CD8-positive, alpha-beta memory T cell (primary cell): Measurements from ENCODE around the gene FBLN1. TPM values are rescaled to one million over a fixed set of nuclear protein-coding genes. Genes with fewer than 3 reads are reported as not detected.

Experiments used
- CTCF ChIA-PET: fragments of 350-600 bp; sonication (Branson Sonifier 250); formaldehyde crosslinking; loops from one replicate; lab custom pipeline; 2021; ENCODE audit warnings: antibody characterized with exemption; lab: Charles Lee
- POLR2A ChIA-PET: fragments of 350-600 bp; sonication (Branson Sonifier 250); formaldehyde crosslinking; loops from one replicate; lab custom pipeline; 2021; ENCODE audit warnings: antibody characterized with exemption; lab: Charles Lee
- DNase-seq, 5 donors: peaks; one replicate each; pipeline versions ENCODE4 v3.0.0 to v3.0.0-alpha.2; 2020 to 2022; ENCODE audit warnings: mixed read lengths in 1 of 5
- H3K27ac ChIP-seq: one replicate; pipeline ENCODE4 v1.7.0; 2013; ENCODE audit warnings: low read depth, mild to moderate bottlenecking, low read length, moderate library complexity
- H3K27me3 ChIP-seq: 2 replicates; pipeline ENCODE4 v1.7.0; 2013; ENCODE audit warnings: low read length, mild to moderate bottlenecking; ENCODE audit not compliant: insufficient read depth, poor library complexity, severe bottlenecking
- H3K36me3 ChIP-seq: 2 replicates; pipeline ENCODE4 v1.7.0; 2013; ENCODE audit warnings: mild to moderate bottlenecking, low read length, moderate library complexity; ENCODE audit not compliant: insufficient read depth
- H3K4me1 ChIP-seq: 2 replicates; pipeline ENCODE4 v1.7.0; 2013; ENCODE audit warnings: mild to moderate bottlenecking, low read length, moderate library complexity; ENCODE audit not compliant: insufficient read depth
- H3K4me3 ChIP-seq: 2 replicates; pipeline ENCODE4 v1.7.0; 2013; ENCODE audit warnings: mild to moderate bottlenecking, low read length
- H3K9me3 ChIP-seq: 2 replicates; pipeline ENCODE4 v1.7.0; 2013; ENCODE audit warnings: mild to moderate bottlenecking, low read length
- H3K27ac Mint-ChIP-seq, 8 donors: one replicate each; pipeline ENCODE4 v1.8.0; 2020 to 2021; ENCODE audit warnings: mixed read lengths in 8 of 8, mild to moderate bottlenecking in 6 of 8, inconsistent platforms in 3 of 8, moderate library complexity in 3 of 8
- H3K27me3 Mint-ChIP-seq, 2 donors: one replicate each; pipeline ENCODE4 v1.8.0; 2020 to 2021; ENCODE audit warnings: mixed read lengths in 2 of 2, mild to moderate bottlenecking in 1 of 2, moderate library complexity in 1 of 2
- H3K36me3 Mint-ChIP-seq, 3 donors: one replicate each; pipeline ENCODE4 v1.8.0; 2020 to 2021; ENCODE audit warnings: mixed read lengths in 3 of 3, inconsistent platforms in 1 of 3, mild to moderate bottlenecking in 1 of 3
- H3K4me1 Mint-ChIP-seq, 3 donors: one replicate each; pipeline ENCODE4 v1.8.0; 2020 to 2021; ENCODE audit warnings: mixed read lengths in 3 of 3, inconsistent platforms in 1 of 3, mild to moderate bottlenecking in 1 of 3
- H3K4me3 Mint-ChIP-seq, 7 donors: one replicate each; pipeline ENCODE4 v1.8.0; 2020 to 2021; ENCODE audit warnings: mixed read lengths in 7 of 7, mild to moderate bottlenecking in 6 of 7, moderate library complexity in 4 of 7, inconsistent platforms in 2 of 7
- H3K9me3 Mint-ChIP-seq, 5 donors: one replicate each; pipeline ENCODE4 v1.8.0; 2020 to 2022; ENCODE audit warnings: mixed read lengths in 5 of 5, mild to moderate bottlenecking in 3 of 5, moderate library complexity in 2 of 5, inconsistent platforms in 1 of 5
- polyA plus RNA-seq: library from polyadenylated mRNA; unstranded; fragments of 300-500 nt; fragmentation: Illumina TruSeq; gene quantifications from one replicate; pipeline ENCODE4 v1.2.3, GENCODE V29; 2021
- total RNA-seq, 2 experiments: library from RNA; stranded (reverse); gene quantifications; one replicate each; pipeline ENCODE4 v1.2.3, GENCODE V29; 2021

Gene FBLN1
- total and polyA plus RNA-seq, 3 experiments from 2014 or later, result not detected

- no peaks in the 10 kb centered on the region for H3K9me3 Mint-ChIP-seq
- CTCF ChIA-PET, result no interaction called here
- no peaks in the 10 kb centered on the region for H3K9me3 ChIP-seq
- POLR2A ChIA-PET, result no interaction called here
- no peak overlapping the region for H3K4me3 ChIP-seq
- no peaks in the 10 kb centered on the region for H3K36me3 Mint-ChIP-seq
- no peaks in the 10 kb centered on the region for H3K4me1 Mint-ChIP-seq
- no peaks in the 10 kb centered on the region for H3K27me3 ChIP-seq
- no peaks in the 10 kb centered on the region for H3K36me3 ChIP-seq
- no peak for DNase-seq
- H3K27me3 Mint-ChIP-seq, result peaks cover 9 to 19% of the 10 kb centered on the region in 2 donors
- H3K27ac Mint-ChIP-seq, result no peak overlapping the region
- H3K4me3 Mint-ChIP-seq, result no peak overlapping the region
- no peaks in the 10 kb centered on the region for H3K4me1 ChIP-seq
- H3K27ac ChIP-seq, result no peak overlapping the region
Observed at GRCh38 chr22:45544588-45545170, 42.0 kb downstream of the FBLN1 start.

GRCh38 chr22:45546333-45547015 is 43.8 kb downstream of the FBLN1 start:
- DNase-seq, result no peak
- POLR2A ChIA-PET, result no interaction called here
- Mint-ChIP-seq H3K27ac (no peak overlapping the region), H3K4me1 (peaks cover 0 to 1% (median 0%) of the 10 kb centered on the region in 3 donors), H3K9me3 (no peaks in the 10 kb centered on the region), H3K27me3 (peaks cover 4 to 6% of the 10 kb centered on the region in 2 donors), H3K36me3 (no peaks in the 10 kb centered on the region), H3K4me3 (no peak overlapping the region)
- no peak overlapping the region for H3K4me3 ChIP-seq
- CTCF ChIA-PET, result no interaction called here
- no peaks in the 10 kb centered on the region for H3K36me3 ChIP-seq
- H3K27ac ChIP-seq, result no peak overlapping the region
- H3K27me3 ChIP-seq, result no peaks in the 10 kb centered on the region
- no peaks in the 10 kb centered on the region for H3K4me1 ChIP-seq
- H3K9me3 ChIP-seq, result no peaks in the 10 kb centered on the region

- no peak for DNase-seq
- ChIA-PET POLR2A (no interaction called here), CTCF (no interaction called here)
- H3K27ac ChIP-seq, result no peak overlapping the region
- no peaks in the 10 kb centered on the region for H3K27me3 ChIP-seq
- Mint-ChIP-seq H3K4me3 (no peak overlapping the region), H3K36me3 (no peaks in the 10 kb centered on the region), H3K9me3 (no peaks in the 10 kb centered on the region), H3K27ac (no peak overlapping the region), H3K4me1 (peaks cover 0 to 3% (median 0%) of the 10 kb centered on the region in 3 donors), H3K27me3 (peaks cover 3 to 4% of the 10 kb centered on the region in 2 donors)
- H3K9me3 ChIP-seq, result no peaks in the 10 kb centered on the region
- no peaks in the 10 kb centered on the region for H3K4me1 ChIP-seq
- no peaks in the 10 kb centered on the region for H3K36me3 ChIP-seq
- H3K4me3 ChIP-seq, result no peak overlapping the region
Observed at GRCh38 chr22:45547016-45547345, 44.3 kb downstream of the FBLN1 start.

GRCh38 chr22:45547731-45548130 is 45.0 kb downstream of the FBLN1 start:
- Mint-ChIP-seq H3K27me3 (peaks cover 3 to 4% of the 10 kb centered on the region in 2 donors), H3K36me3 (no peaks in the 10 kb centered on the region), H3K4me3 (no peak overlapping the region), H3K27ac (no peak overlapping the region), H3K4me1 (peaks cover 0 to 3% (median 0%) of the 10 kb centered on the region in 3 donors), H3K9me3 (no peaks in the 10 kb centered on the region)
- ChIA-PET CTCF (no interaction called here), POLR2A (no interaction called here)
- H3K4me1 ChIP-seq, result no peaks in the 10 kb centered on the region
- no peak overlapping the region for H3K27ac ChIP-seq
- no peaks in the 10 kb centered on the region for H3K9me3 ChIP-seq
- no peaks in the 10 kb centered on the region for H3K36me3 ChIP-seq
- no peak overlapping the region for H3K4me3 ChIP-seq
- no peak for DNase-seq
- H3K27me3 ChIP-seq, result no peaks in the 10 kb centered on the region

- DNase-seq, result no peak
- Histone ChIP-seq H3K36me3 (no peaks in the 10 kb centered on the region), H3K4me1 (no peaks in the 10 kb centered on the region), H3K9me3 (no peaks in the 10 kb centered on the region), H3K4me3 (no peak overlapping the region), H3K27me3 (no peaks in the 10 kb centered on the region), H3K27ac (no peak overlapping the region)
- ChIA-PET CTCF (no interaction called here), POLR2A (no interaction called here)
- Mint-ChIP-seq H3K27me3 (peaks cover 4 to 6% of the 10 kb centered on the region in 2 donors), H3K4me3 (no peak overlapping the region), H3K36me3 (no peaks in the 10 kb centered on the region), H3K4me1 (peaks cover 0 to 3% (median 0%) of the 10 kb centered on the region in 3 donors), H3K9me3 (no peaks in the 10 kb centered on the region), H3K27ac (no peak overlapping the region)
Observed at GRCh38 chr22:45548247-45548840, 45.7 kb downstream of the FBLN1 start.

GRCh38 chr22:45548991-45549761 is 46.5 kb downstream of the FBLN1 start:
- Histone ChIP-seq H3K27me3 (no peaks in the 10 kb centered on the region), H3K27ac (no peak overlapping the region), H3K4me1 (no peaks in the 10 kb centered on the region), H3K4me3 (no peak overlapping the region), H3K36me3 (no peaks in the 10 kb centered on the region), H3K9me3 (no peaks in the 10 kb centered on the region)
- H3K27me3 Mint-ChIP-seq, result peaks cover 4 to 8% of the 10 kb centered on the region in 2 donors
- POLR2A ChIA-PET, result no interaction called here
- H3K4me3 Mint-ChIP-seq, result no peak overlapping the region
- peaks cover 0 to 3% (median 0%) of the 10 kb centered on the region in 3 donors for H3K4me1 Mint-ChIP-seq
- DNase-seq, result no peak
- no peaks in the 10 kb centered on the region for H3K36me3 Mint-ChIP-seq
- H3K9me3 Mint-ChIP-seq, result no peaks in the 10 kb centered on the region
- no peak overlapping the region for H3K27ac Mint-ChIP-seq
- CTCF ChIA-PET, result no interaction called here

GRCh38 chr22:45549762-45550378 is 47.2 kb downstream of the FBLN1 start:
- H3K27me3 ChIP-seq, result no peaks in the 10 kb centered on the region
- DNase-seq, result no peak
- Mint-ChIP-seq H3K4me3 (no peak overlapping the region), H3K27me3 (peaks cover 4 to 8% of the 10 kb centered on the region in 2 donors), H3K27ac (no peak overlapping the region), H3K36me3 (no peaks in the 10 kb centered on the region), H3K9me3 (no peaks in the 10 kb centered on the region), H3K4me1 (peaks cover 0 to 3% (median 0%) of the 10 kb centered on the region in 3 donors)
- H3K36me3 ChIP-seq, result no peaks in the 10 kb centered on the region
- H3K27ac ChIP-seq, result no peak overlapping the region
- H3K4me3 ChIP-seq, result no peak overlapping the region
- POLR2A ChIA-PET, result no interaction called here
- CTCF ChIA-PET, result no interaction called here
- no peaks in the 10 kb centered on the region for H3K9me3 ChIP-seq
- H3K4me1 ChIP-seq, result no peaks in the 10 kb centered on the region
